ENCODE results near the gene RPS19BP1. TPM values are rescaled to one million over a fixed set of nuclear protein-coding genes. Genes with fewer than 3 reads are reported as not detected.
A peak's percentile ranks its signal among the peaks of the same experiment; 100 is the strongest.

RPS19BP1 gene
- polyA plus RNA-seq, 2 of the 4 experiments (the other 2 are of a cell fraction), result 51.1 to 74.0 TPM

DNA sequence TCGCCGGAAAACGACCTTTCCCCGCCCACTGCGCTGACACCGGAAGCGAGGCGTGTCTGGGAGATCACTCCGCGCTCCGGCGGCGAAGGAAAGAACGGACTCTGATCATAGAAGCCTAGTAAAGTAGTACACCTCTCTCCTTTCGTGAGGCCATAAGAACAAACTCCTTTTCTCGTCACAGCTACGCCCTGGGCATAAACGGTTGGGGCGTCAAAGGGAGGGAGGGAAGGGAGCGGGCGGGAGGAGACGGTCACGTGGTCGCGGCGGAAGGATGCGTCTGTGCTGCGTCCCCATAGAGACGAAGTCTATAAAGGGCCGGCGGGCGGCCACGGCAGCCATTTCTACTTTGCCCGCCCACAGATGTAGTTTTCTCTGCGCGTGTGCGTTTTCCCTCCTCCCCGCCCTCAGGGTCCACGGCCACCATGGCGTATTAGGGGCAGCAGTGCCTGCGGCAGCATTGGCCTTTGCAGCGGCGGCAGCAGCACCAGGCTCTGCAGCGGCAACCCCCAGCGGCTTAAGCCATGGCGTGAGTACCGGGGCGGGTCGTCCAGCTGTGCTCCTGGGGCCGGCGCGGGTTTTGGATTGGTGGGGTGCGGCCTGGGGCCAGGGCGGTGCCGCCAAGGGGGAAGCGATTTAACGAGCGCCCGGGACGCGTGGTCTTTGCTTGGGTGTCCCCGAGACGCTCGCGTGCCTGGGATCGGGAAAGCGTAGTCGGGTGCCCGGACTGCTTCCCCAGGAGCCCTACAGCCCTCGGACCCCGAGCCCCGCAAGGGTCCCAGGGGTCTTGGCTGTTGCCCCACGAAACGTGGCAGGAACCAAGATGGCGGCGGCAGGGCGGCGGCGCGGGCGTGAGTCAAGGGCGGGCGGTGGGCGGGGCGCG lies 12.1 kb downstream of the RPS19BP1 start, which contains the start of gene ATF4 (continued):
- TF ChIP-seq, protein P1, sequence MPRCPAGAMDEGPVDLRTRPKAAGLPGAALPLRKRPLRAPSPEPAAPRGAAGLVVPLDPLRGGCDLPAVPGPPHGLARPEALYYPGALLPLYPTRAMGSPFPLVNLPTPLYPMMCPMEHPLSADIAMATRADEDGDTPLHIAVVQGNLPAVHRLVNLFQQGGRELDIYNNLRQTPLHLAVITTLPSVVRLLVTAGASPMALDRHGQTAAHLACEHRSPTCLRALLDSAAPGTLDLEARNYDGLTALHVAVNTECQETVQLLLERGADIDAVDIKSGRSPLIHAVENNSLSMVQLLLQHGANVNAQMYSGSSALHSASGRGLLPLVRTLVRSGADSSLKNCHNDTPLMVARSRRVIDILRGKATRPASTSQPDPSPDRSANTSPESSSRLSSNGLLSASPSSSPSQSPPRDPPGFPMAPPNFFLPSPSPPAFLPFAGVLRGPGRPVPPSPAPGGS (IDR thresholded peaks at IDR 0.05), result peak; percentile 95
- TF ChIP-seq TFCP2L1 (CRISPR knock-in tag; IDR thresholded peaks at IDR 0.05) (no peak), HOXB5 (CRISPR knock-in tag; IDR thresholded peaks at IDR 0.05) (no peak), HDAC2 (IDR thresholded peaks at IDR 0.05) (no peak), CBX8 (IDR thresholded peaks at IDR 0.05) (peak; percentile 31; the same call in 1 of the 2 replicates), MYC (IDR thresholded peaks at IDR 0.05; ENCODE audit: borderline replicate concordance, low read length) (peak; percentile 15; the same call in 1 of the 2 replicates), SREBF2 (IDR thresholded peaks at IDR 0.05) (no peak), ZSCAN20 (CRISPR knock-in tag; IDR thresholded peaks at IDR 0.05) (no peak), HEYL (CRISPR knock-in tag; IDR thresholded peaks at IDR 0.05) (no peak), BHLHE40 (IDR thresholded peaks at IDR 0.05; ENCODE audit: low read depth, low read length) (no peak), HOXA7 (CRISPR knock-in tag; IDR thresholded peaks at IDR 0.05) (peak; percentile 53; the same call in 1 of the 2 replicates), ZFP36 (IDR thresholded peaks at IDR 0.05; ENCODE audit: borderline replicate concordance, partially characterized antibody) (no peak), SMC3 (IDR thresholded peaks at IDR 0.05) (no peak), FOXS1 (CRISPR knock-in tag; IDR thresholded peaks at IDR 0.05) (no peak), FOSB (CRISPR knock-in tag; IDR thresholded peaks at IDR 0.05) (peak; percentile 60; the same call in 1 of the 2 replicates), JUNB (IDR thresholded peaks at IDR 0.05) (no peak), RFX5 (IDR thresholded peaks at IDR 0.05) (no peak), NR3C1 (IDR thresholded peaks at IDR 0.05) (no peak), RNF2 (IDR thresholded peaks at IDR 0.05; ENCODE audit: borderline replicate concordance, low read depth) (no peak), JUN (IDR thresholded peaks at IDR 0.05) (peak; percentile 85 to 99; a peak in 4 of 5 replicates), FOSL2 (IDR thresholded peaks at IDR 0.05) (no peak), FOSL2 (CRISPR knock-in tag; IDR thresholded peaks at IDR 0.05) (no peak)
- TF ChIP-seq, protein P2, sequence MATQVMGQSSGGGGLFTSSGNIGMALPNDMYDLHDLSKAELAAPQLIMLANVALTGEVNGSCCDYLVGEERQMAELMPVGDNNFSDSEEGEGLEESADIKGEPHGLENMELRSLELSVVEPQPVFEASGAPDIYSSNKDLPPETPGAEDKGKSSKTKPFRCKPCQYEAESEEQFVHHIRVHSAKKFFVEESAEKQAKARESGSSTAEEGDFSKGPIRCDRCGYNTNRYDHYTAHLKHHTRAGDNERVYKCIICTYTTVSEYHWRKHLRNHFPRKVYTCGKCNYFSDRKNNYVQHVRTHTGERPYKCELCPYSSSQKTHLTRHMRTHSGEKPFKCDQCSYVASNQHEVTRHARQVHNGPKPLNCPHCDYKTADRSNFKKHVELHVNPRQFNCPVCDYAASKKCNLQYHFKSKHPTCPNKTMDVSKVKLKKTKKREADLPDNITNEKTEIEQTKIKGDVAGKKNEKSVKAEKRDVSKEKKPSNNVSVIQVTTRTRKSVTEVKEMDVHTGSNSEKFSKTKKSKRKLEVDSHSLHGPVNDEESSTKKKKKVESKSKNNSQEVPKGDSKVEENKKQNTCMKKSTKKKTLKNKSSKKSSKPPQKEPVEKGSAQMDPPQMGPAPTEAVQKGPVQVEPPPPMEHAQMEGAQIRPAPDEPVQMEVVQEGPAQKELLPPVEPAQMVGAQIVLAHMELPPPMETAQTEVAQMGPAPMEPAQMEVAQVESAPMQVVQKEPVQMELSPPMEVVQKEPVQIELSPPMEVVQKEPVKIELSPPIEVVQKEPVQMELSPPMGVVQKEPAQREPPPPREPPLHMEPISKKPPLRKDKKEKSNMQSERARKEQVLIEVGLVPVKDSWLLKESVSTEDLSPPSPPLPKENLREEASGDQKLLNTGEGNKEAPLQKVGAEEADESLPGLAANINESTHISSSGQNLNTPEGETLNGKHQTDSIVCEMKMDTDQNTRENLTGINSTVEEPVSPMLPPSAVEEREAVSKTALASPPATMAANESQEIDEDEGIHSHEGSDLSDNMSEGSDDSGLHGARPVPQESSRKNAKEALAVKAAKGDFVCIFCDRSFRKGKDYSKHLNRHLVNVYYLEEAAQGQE (IDR thresholded peaks at IDR 0.05), result 0 out of 2 replicates have a peak, but pooled peaks have one; percentile 16
- TF ChIP-seq, protein P3, sequence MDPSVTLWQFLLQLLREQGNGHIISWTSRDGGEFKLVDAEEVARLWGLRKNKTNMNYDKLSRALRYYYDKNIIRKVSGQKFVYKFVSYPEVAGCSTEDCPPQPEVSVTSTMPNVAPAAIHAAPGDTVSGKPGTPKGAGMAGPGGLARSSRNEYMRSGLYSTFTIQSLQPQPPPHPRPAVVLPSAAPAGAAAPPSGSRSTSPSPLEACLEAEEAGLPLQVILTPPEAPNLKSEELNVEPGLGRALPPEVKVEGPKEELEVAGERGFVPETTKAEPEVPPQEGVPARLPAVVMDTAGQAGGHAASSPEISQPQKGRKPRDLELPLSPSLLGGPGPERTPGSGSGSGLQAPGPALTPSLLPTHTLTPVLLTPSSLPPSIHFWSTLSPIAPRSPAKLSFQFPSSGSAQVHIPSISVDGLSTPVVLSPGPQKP (IDR thresholded peaks at IDR 0.05; ENCODE audit: low read depth, low read length), result 0 out of 2 replicates have a peak, but pooled peaks have one; percentile 35
- TF ChIP-seq, protein P4, sequence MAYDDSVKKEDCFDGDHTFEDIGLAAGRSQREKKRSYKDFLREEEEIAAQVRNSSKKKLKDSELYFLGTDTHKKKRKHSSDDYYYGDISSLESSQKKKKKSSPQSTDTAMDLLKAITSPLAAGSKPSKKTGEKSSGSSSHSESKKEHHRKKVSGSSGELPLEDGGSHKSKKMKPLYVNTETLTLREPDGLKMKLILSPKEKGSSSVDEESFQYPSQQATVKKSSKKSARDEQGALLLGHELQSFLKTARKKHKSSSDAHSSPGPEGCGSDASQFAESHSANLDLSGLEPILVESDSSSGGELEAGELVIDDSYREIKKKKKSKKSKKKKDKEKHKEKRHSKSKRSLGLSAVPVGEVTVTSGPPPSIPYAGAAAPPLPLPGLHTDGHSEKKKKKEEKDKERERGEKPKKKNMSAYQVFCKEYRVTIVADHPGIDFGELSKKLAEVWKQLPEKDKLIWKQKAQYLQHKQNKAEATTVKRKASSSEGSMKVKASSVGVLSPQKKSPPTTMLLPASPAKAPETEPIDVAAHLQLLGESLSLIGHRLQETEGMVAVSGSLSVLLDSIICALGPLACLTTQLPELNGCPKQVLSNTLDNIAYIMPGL (CRISPR knock-in tag; IDR thresholded peaks at IDR 0.05; ENCODE audit: borderline replicate concordance), result no peak; the same call in 1 of the 2 replicates
- TF ChIP-seq, protein P5, sequence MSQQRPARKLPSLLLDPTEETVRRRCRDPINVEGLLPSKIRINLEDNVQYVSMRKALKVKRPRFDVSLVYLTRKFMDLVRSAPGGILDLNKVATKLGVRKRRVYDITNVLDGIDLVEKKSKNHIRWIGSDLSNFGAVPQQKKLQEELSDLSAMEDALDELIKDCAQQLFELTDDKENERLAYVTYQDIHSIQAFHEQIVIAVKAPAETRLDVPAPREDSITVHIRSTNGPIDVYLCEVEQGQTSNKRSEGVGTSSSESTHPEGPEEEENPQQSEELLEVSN (IDR thresholded peaks at IDR 0.05; ENCODE audit: borderline replicate concordance, low read depth), result peak; percentile 74
- TF ChIP-seq, protein P6, sequence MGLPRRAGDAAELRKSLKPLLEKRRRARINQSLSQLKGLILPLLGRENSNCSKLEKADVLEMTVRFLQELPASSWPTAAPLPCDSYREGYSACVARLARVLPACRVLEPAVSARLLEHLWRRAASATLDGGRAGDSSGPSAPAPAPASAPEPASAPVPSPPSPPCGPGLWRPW (IDR thresholded peaks at IDR 0.05), result no peak
- TF ChIP-seq, protein P7, sequence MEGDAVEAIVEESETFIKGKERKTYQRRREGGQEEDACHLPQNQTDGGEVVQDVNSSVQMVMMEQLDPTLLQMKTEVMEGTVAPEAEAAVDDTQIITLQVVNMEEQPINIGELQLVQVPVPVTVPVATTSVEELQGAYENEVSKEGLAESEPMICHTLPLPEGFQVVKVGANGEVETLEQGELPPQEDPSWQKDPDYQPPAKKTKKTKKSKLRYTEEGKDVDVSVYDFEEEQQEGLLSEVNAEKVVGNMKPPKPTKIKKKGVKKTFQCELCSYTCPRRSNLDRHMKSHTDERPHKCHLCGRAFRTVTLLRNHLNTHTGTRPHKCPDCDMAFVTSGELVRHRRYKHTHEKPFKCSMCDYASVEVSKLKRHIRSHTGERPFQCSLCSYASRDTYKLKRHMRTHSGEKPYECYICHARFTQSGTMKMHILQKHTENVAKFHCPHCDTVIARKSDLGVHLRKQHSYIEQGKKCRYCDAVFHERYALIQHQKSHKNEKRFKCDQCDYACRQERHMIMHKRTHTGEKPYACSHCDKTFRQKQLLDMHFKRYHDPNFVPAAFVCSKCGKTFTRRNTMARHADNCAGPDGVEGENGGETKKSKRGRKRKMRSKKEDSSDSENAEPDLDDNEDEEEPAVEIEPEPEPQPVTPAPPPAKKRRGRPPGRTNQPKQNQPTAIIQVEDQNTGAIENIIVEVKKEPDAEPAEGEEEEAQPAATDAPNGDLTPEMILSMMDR (IDR thresholded peaks at IDR 0.05), result no peak
- TF ChIP-seq, protein P8, sequence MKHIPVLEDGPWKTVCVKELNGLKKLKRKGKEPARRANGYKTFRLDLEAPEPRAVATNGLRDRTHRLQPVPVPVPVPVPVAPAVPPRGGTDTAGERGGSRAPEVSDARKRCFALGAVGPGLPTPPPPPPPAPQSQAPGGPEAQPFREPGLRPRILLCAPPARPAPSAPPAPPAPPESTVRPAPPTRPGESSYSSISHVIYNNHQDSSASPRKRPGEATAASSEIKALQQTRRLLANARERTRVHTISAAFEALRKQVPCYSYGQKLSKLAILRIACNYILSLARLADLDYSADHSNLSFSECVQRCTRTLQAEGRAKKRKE (CRISPR knock-in tag; IDR thresholded peaks at IDR 0.05; ENCODE audit: low read depth), result no peak
